H9 (cell line): ENCODE data around the gene BAG5. TPM values are rescaled to one million over a fixed set of nuclear protein-coding genes. Genes with fewer than 3 reads are reported as not detected.

Source experiments
- DNase-seq: peaks from one replicate; pipeline ENCODE4 v3.0.0-alpha.2; 2017
- H2AFZ ChIP-seq: one replicate; pipeline ENCODE4 v1.6.1; 2013; ENCODE audit warnings: mild to moderate bottlenecking, low read length, control low read depth, moderate library complexity
- H2AK5ac ChIP-seq: 2 replicates; pipeline ENCODE4 v1.6.1; 2013; ENCODE audit warnings: low read length, control low read depth, mixed read lengths; ENCODE audit not compliant: insufficient read length
- H2BK120ac ChIP-seq: one replicate; pipeline ENCODE4 v1.6.1; 2013; ENCODE audit warnings: low read depth, mild to moderate bottlenecking, low read length, control low read depth, inconsistent platforms; ENCODE audit not compliant: poor library complexity, severe bottlenecking
- H2BK12ac ChIP-seq: 2 replicates; pipeline ENCODE4 v1.6.1; 2013; ENCODE audit warnings: low read length, control low read depth, mixed read lengths, low read depth; ENCODE audit not compliant: insufficient read length
- H2BK15ac ChIP-seq: 2 replicates; pipeline ENCODE4 v1.6.1; 2013; ENCODE audit warnings: low read depth, low read length, control low read depth
- H2BK20ac ChIP-seq: one replicate; pipeline ENCODE4 v1.6.1; 2013; ENCODE audit warnings: low read depth, mild to moderate bottlenecking, low read length, control low read depth, inconsistent platforms; ENCODE audit not compliant: poor library complexity, severe bottlenecking
- H2BK5ac ChIP-seq: 2 replicates; pipeline ENCODE4 v1.6.1; 2013; ENCODE audit warnings: low read length, control low read depth, mixed read lengths; ENCODE audit not compliant: insufficient read length
- H3K14ac ChIP-seq: 2 replicates; pipeline ENCODE4 v1.6.1; 2013; ENCODE audit warnings: low read length, control low read depth; ENCODE audit not compliant: insufficient read depth
- H3K18ac ChIP-seq: 2 replicates; pipeline ENCODE4 v1.6.1; 2013; ENCODE audit warnings: low read depth, mild to moderate bottlenecking, mixed read lengths, low read length, control low read depth; ENCODE audit not compliant: insufficient read length
- H3K23ac ChIP-seq: 2 replicates; pipeline ENCODE4 v1.6.1; 2013; ENCODE audit warnings: low read length, control low read depth, mixed read lengths, low read depth; ENCODE audit not compliant: insufficient read length
- H3K23me2 ChIP-seq: 2 replicates; pipeline ENCODE4 v1.6.1; 2013; ENCODE audit warnings: low read depth, mild to moderate bottlenecking, mixed read lengths, low read length, control low read depth; ENCODE audit not compliant: insufficient read length, poor library complexity, severe bottlenecking
- H3K27ac ChIP-seq: 2 replicates; pipeline ENCODE4 v1.5.1; 2013; ENCODE audit warnings: low read length, control low read depth, mixed read lengths, low read depth; ENCODE audit not compliant: insufficient read length
- H3K27me3 ChIP-seq: 2 replicates; pipeline ENCODE4 v1.6.1; 2013; ENCODE audit warnings: low read length, control low read depth, inconsistent platforms; ENCODE audit not compliant: insufficient read depth
- H3K4ac ChIP-seq: 2 replicates; pipeline ENCODE4 v1.6.1; 2013; ENCODE audit warnings: low read depth, mild to moderate bottlenecking, control low read depth, inconsistent platforms, low read length, moderate library complexity
- H3K4me1 ChIP-seq: 2 replicates; pipeline ENCODE4 v1.6.1; 2013; ENCODE audit warnings: low read length, control low read depth, inconsistent platforms; ENCODE audit not compliant: insufficient read depth
- H3K4me2 ChIP-seq: 2 replicates; pipeline ENCODE4 v1.6.1; 2013; ENCODE audit warnings: low read length, control low read depth, mixed read lengths; ENCODE audit not compliant: insufficient read length, insufficient read depth
- H3K56ac ChIP-seq: 2 replicates; pipeline ENCODE4 v1.6.1; 2013; ENCODE audit warnings: low read depth, mild to moderate bottlenecking, mixed read lengths, low read length, control low read depth; ENCODE audit not compliant: insufficient read length
- H3K79me1 ChIP-seq: 2 replicates; pipeline ENCODE4 v1.6.1; 2013; ENCODE audit warnings: low read depth, mild to moderate bottlenecking, moderate library complexity, low read length, control low read depth, inconsistent platforms; ENCODE audit not compliant: insufficient read depth, poor library complexity, severe bottlenecking
- H3K79me2 ChIP-seq: 2 replicates; pipeline ENCODE4 v1.6.1; 2013; ENCODE audit warnings: low read length, control low read depth, inconsistent platforms; ENCODE audit not compliant: insufficient read depth
- H3K9ac ChIP-seq: 2 replicates; pipeline ENCODE4 v1.6.1; 2013; ENCODE audit warnings: low read length, control low read depth, mixed read lengths; ENCODE audit not compliant: insufficient read length; ENCODE audit errors: extremely low read depth
- H3K9me3 ChIP-seq: one replicate; pipeline ENCODE4 v1.6.1; 2013; ENCODE audit warnings: low read depth, low read length, inconsistent platforms; ENCODE audit not compliant: control insufficient read depth
- H3T11ph ChIP-seq: one replicate; pipeline ENCODE4 v1.6.1; 2013; ENCODE audit warnings: mild to moderate bottlenecking, low read length, control low read depth, inconsistent platforms
- H4K20me1 ChIP-seq: one replicate; pipeline ENCODE4 v1.6.1; 2013; ENCODE audit not compliant: control insufficient read depth, insufficient read length, insufficient read depth
- H4K5ac ChIP-seq: 2 replicates; pipeline ENCODE4 v1.6.1; 2013; ENCODE audit warnings: low read depth, mild to moderate bottlenecking, mixed read lengths, low read length, control low read depth; ENCODE audit not compliant: insufficient read length
- H4K8ac ChIP-seq: replicated peaks from 2 replicates; pipeline ENCODE4 v1.6.1; 2013; ENCODE audit warnings: low read length, control low read depth, mixed read lengths, low read depth; ENCODE audit not compliant: insufficient read length
- H4K91ac ChIP-seq: 2 replicates; pipeline ENCODE4 v1.6.1; 2013; ENCODE audit warnings: low read depth, mild to moderate bottlenecking, moderate library complexity, mixed read lengths, low read length, control low read depth; ENCODE audit not compliant: insufficient read length
- H3K27ac Mint-ChIP-seq, 3 experiments: 2 replicates in 2 of 3; 3 replicates in 1 of 3; pipeline ENCODE4 v1.8.0; 2020 to 2021; ENCODE audit warnings: mixed read lengths in 3 of 3, mild to moderate bottlenecking in 1 of 3, moderate library complexity in 1 of 3
- H3K27me3 Mint-ChIP-seq: 2 replicates; pipeline ENCODE4 v1.8.0; 2021; ENCODE audit warnings: low read depth, mild to moderate bottlenecking, moderate library complexity, mixed read lengths
- H3K36me3 Mint-ChIP-seq, 3 experiments: 2 replicates in 2 of 3; 3 replicates in 1 of 3; pipeline ENCODE4 v1.8.0; 2020 to 2021; ENCODE audit warnings: low read depth in 3 of 3, mixed read lengths in 3 of 3; ENCODE audit not compliant: insufficient read depth in 1 of 3
- H3K4me1 Mint-ChIP-seq, 2 experiments: 2 replicates each; pipeline ENCODE4 v1.8.0; 2020; ENCODE audit warnings: mixed read lengths in 2 of 2
- H3K4me3 Mint-ChIP-seq, 2 experiments: 2 replicates in 1 of 2; 3 replicates in 1 of 2; pipeline ENCODE4 v1.8.0; 2020 to 2021; ENCODE audit warnings: mild to moderate bottlenecking in 2 of 2, mixed read lengths in 2 of 2, moderate library complexity in 1 of 2
- H3K9me3 Mint-ChIP-seq, 2 experiments: 2 replicates in 1 of 2; 3 replicates in 1 of 2; pipeline ENCODE4 v1.8.0; 2020; ENCODE audit warnings: mild to moderate bottlenecking in 2 of 2, mixed read lengths in 2 of 2, moderate library complexity in 1 of 2
- WGBS: extraction: QIAGEN DNeasy Blood & Tissue Kit; methylation state at CpG from one replicate; pipeline ENCODE4 v1.1.7; 2013; ENCODE audit warnings: missing lambda C conversion rate, low lambda C conversion rate, mixed read lengths; ENCODE audit not compliant: insufficient read length; ENCODE audit errors: extremely low coverage; 5-methylcytosine and 5-hydroxymethylcytosine counted together
- total RNA-seq: library from RNA; stranded (reverse); gene quantifications from 2 replicates; pipeline ENCODE4 v1.2.1, GENCODE V29; 2021
- TF ChIP-seq, protein P1 (sequence below): fragments of 200-600 bp; sonication (generic); conservative IDR thresholded peaks from 3 replicates; pipeline ENCODE4 v1.8.0; 2021; ENCODE audit warnings: antibody characterized with exemption, mild to moderate bottlenecking

The BAG5 gene
- total RNA-seq, 1 experiment from 2014 or later, result 38.0 TPM

DNA sequence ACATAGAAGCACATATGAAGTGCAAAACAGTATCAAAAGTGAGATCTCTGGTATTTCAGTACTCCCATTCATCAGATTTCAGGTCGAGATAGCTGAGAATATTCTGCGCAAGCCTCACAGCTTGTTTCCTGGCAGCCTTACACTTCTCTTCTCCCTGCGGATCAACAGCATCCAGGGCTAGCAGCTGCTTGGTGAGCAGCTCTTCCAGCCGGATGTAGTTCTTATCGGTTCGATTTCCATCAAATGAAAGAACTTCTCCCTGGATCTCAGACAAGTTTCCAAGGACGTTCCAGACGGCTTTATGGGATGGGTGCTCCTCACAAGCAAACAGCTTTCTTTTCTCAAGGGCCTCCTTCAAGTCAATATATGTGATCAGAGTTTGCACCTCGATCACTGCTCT, 2.7 kb downstream of the BAG5 start:
- Mint-ChIP-seq H3K4me3 (no peak overlapping the region; a peak in 1 of 5 replicates), H3K9me3 (no peaks in the 10 kb centered on the region)
- TF ChIP-seq, protein P1, sequence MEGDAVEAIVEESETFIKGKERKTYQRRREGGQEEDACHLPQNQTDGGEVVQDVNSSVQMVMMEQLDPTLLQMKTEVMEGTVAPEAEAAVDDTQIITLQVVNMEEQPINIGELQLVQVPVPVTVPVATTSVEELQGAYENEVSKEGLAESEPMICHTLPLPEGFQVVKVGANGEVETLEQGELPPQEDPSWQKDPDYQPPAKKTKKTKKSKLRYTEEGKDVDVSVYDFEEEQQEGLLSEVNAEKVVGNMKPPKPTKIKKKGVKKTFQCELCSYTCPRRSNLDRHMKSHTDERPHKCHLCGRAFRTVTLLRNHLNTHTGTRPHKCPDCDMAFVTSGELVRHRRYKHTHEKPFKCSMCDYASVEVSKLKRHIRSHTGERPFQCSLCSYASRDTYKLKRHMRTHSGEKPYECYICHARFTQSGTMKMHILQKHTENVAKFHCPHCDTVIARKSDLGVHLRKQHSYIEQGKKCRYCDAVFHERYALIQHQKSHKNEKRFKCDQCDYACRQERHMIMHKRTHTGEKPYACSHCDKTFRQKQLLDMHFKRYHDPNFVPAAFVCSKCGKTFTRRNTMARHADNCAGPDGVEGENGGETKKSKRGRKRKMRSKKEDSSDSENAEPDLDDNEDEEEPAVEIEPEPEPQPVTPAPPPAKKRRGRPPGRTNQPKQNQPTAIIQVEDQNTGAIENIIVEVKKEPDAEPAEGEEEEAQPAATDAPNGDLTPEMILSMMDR, result no peak

More for the DNA sequence above, 2.7 kb downstream of the BAG5 start:
- WGBS, result no CpG with 5 or more reads among the region's 9 CpGs
- Histone ChIP-seq H4K20me1 (no peaks in the 10 kb centered on the region), H3K23ac (no peak overlapping the region), H3K79me1 (peaks cover 10% of the 10 kb centered on the region), H3K27ac (no peak overlapping the region), H2BK5ac (no peak overlapping the region), H3K23me2 (peaks cover 13% of the 10 kb centered on the region), H3K18ac (no peak overlapping the region), H3K9me3 (no peaks in the 10 kb centered on the region), H2AK5ac (no peak overlapping the region), H4K8ac (no peak overlapping the region), H3K4ac (no peak overlapping the region), H3K4me2 (no peak overlapping the region), H2BK120ac (no peak overlapping the region), H4K5ac (no peak overlapping the region), H3K79me2 (peaks cover 23% of the 10 kb centered on the region; the same call in 1 of the 2 replicates), H3K27me3 (no peaks in the 10 kb centered on the region), H3K56ac (no peak overlapping the region), H2BK15ac (no peak overlapping the region), H4K91ac (no peak overlapping the region), H2AFZ (no peak overlapping the region), H3T11ph (no peak overlapping the region), H3K14ac (no peak overlapping the region), H3K9ac (no peak overlapping the region), H3K4me1 (no peaks in the 10 kb centered on the region), H2BK12ac (no peak overlapping the region), H2BK20ac (no peak overlapping the region)
- Mint-ChIP-seq H3K27ac (no peak overlapping the region; a peak in 1 of 7 replicates), H3K4me1 (peaks cover 21 to 23% of the 10 kb centered on the region in 2 experiments), H3K27me3 (no peaks in the 10 kb centered on the region), H3K36me3 (peaks cover 19 to 32% (median 24%) of the 10 kb centered on the region in 3 experiments)
- no peak for DNase-seq
